ENCODE data around the gene LSM12.

LSM12 gene

GRCh38 chr17:44005527-44006271 lies 60.8 kb downstream of the LSM12 start:
- H3K4me3 ChIP-seq (ENCODE audit: low read length) = peak overlapping the region; percentile 70
- DNase-seq (ENCODE audit: low read depth) = no peak
- TF ChIP-seq CTCF (conservative IDR thresholded peaks at IDR 0.05; ENCODE audit: low read depth, low read length) = peak; percentile 48

- no peak for TF ChIP-seq CTCF (conservative IDR thresholded peaks at IDR 0.05; ENCODE audit: low read depth, low read length)
- DNase-seq (ENCODE audit: low read depth) = no peak
- H3K4me3 ChIP-seq (ENCODE audit: low read length) = peak overlapping the region; percentile 38
These were observed 61.5 kb downstream of the LSM12 start for GRCh38 chr17:44004761-44005526.

GRCh38 chr17:44004077-44004760 lies 62.3 kb downstream of the LSM12 start, which contains the start of gene NAGS:
Gene NAGS (plus strand): TSS chr17:44004622. CDS start chr17:44004664, 42 bp downstream.
- TF ChIP-seq CTCF (conservative IDR thresholded peaks at IDR 0.05; ENCODE audit: low read depth, low read length) = no peak
- DNase-seq (ENCODE audit: low read depth) = no peak

GRCh38 chr17:44002141-44002848 lies 64.2 kb downstream of the LSM12 start:
- TF ChIP-seq CTCF (conservative IDR thresholded peaks at IDR 0.05; ENCODE audit: low read depth, low read length) = no peak
- no peak for DNase-seq (ENCODE audit: low read depth)
- no peak overlapping the region for H3K4me3 ChIP-seq (ENCODE audit: low read length)

More at GRCh38 chr17:44004077-44004760, 62.3 kb downstream of the LSM12 start, which contains the start of gene NAGS:
- peak within 1 kb of the TSS; percentile 38 for H3K4me3 ChIP-seq (ENCODE audit: low read length)

- no peak overlapping the region for H3K4me3 ChIP-seq (ENCODE audit: low read length)
- no peak for TF ChIP-seq CTCF (conservative IDR thresholded peaks at IDR 0.05; ENCODE audit: low read depth, low read length)
- no peak for DNase-seq (ENCODE audit: low read depth)
These were observed 65.0 kb downstream of the LSM12 start for GRCh38 chr17:44001461-44001920.

GRCh38 chr17:44000871-44001460 lies 65.5 kb downstream of the LSM12 start:
- no peak for TF ChIP-seq CTCF (conservative IDR thresholded peaks at IDR 0.05; ENCODE audit: low read depth, low read length)
- no peak for DNase-seq (ENCODE audit: low read depth)
- H3K4me3 ChIP-seq (ENCODE audit: low read length) = no peak overlapping the region
